ACC112 (cell line): ENCODE data around the gene VWC2.
"Not testable (repeated sequence)": the region's sequence is repeated elsewhere in the genome, so short reads cannot be mapped to it uniquely, and the experiment has no call there.

Experiments
- H2AFZ ChIP-seq: fragments of 200-600 bp; sonication (generic); one replicate; pipeline ENCODE4 v1.6.0; 2017; ENCODE audit warnings: antibody characterized with exemption, low read length; ENCODE audit not compliant: unreplicated experiment
- H3K27ac ChIP-seq: fragments of 200-600 bp; sonication (generic); 2 replicates; pipeline ENCODE4 v1.5.1; 2014; ENCODE audit warnings: low read depth, mild to moderate bottlenecking, antibody characterized with exemption, low read length, moderate library complexity
- H3K27me3 ChIP-seq: fragments of 200-600 bp; sonication (generic); 2 replicates; pipeline ENCODE4 v1.6.1; 2014; ENCODE audit warnings: mild to moderate bottlenecking, antibody characterized with exemption, low read length, moderate library complexity, mixed read lengths; ENCODE audit not compliant: insufficient read depth
- H3K36me3 ChIP-seq: fragments of 200-600 bp; sonication (generic); 2 replicates; pipeline ENCODE4 v1.6.1; 2016; ENCODE audit warnings: mild to moderate bottlenecking, antibody characterized with exemption, low read length, moderate library complexity, mixed read lengths; ENCODE audit not compliant: insufficient read depth
- H3K4me1 ChIP-seq: fragments of 200-600 bp; sonication (generic); one replicate; pipeline ENCODE4 v1.6.1; 2016; ENCODE audit warnings: low read length, mixed read lengths; ENCODE audit not compliant: insufficient read depth, unreplicated experiment, control insufficient read depth
- H3K4me3 ChIP-seq: fragments of 200-600 bp; sonication (generic); 2 replicates; pipeline ENCODE4 v1.5.1; 2014; ENCODE audit warnings: mild to moderate bottlenecking, low read depth, low read length
- H3K79me2 ChIP-seq: fragments of 200-600 bp; sonication (generic); one replicate; pipeline ENCODE4 v1.6.0; 2016; ENCODE audit warnings: low read length; ENCODE audit not compliant: control insufficient read depth, unreplicated experiment, insufficient read depth

VWC2 gene

DNA sequence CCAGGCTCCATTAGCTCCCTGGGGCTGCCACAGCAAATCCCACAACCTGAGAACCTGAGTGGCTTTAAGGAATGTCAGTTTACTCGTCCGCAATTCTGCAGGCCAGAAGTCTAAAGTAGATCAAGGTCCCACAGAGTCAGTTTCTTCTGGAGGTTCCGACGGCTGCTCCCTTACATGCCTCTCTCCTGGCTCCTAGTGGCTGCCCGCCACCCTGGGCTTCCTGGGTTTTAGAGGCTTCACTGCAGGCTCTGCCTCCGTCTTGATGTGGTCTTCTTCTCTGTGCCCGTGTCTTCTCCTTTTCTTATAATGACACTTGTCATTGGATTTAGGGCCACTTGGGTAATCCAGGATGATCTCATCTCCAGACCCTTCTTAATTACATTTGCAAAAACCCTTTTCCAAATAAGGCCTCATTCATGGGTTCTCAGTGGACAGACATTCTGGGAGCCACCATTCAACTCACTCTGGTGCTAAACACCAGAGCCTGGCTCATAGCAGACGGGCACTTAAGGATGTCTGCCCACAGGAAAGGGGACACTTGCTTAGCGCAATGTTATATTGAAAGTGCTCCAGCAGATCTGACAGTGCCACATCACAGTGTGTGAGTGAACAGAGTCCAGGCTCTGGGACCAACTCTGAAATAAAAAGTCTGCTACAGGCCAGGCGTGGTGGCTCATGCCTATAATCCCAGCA lies 77.6 kb downstream of the VWC2 start:
- H2AFZ ChIP-seq: no peak overlapping the region
- H3K4me3 ChIP-seq: no peak overlapping the region
- no peaks in the 10 kb centered on the region for H3K4me1 ChIP-seq
- no peak overlapping the region for H3K27ac ChIP-seq
- H3K79me2 ChIP-seq: no peaks in the 10 kb centered on the region
- H3K27me3 ChIP-seq: no peaks in the 10 kb centered on the region
- H3K36me3 ChIP-seq: no peaks in the 10 kb centered on the region

- not testable (repeated sequence) for H3K27me3 ChIP-seq, H2AFZ ChIP-seq, H3K79me2 ChIP-seq, H3K36me3 ChIP-seq, H3K27ac ChIP-seq, H3K4me1 ChIP-seq, H3K4me3 ChIP-seq
These were observed 78.1 kb downstream of the VWC2 start for GRCh38 chr7:49851614-49851934.

- Histone ChIP-seq H3K27me3 (no peaks in the 10 kb centered on the region), H3K36me3 (no peaks in the 10 kb centered on the region), H3K4me1 (no peaks in the 10 kb centered on the region), H2AFZ (no peak overlapping the region), H3K27ac (no peak overlapping the region), H3K4me3 (no peak overlapping the region), H3K79me2 (no peaks in the 10 kb centered on the region)
These were observed 79.4 kb downstream of the VWC2 start for GRCh38 chr7:49852619-49853462.

- no peaks in the 10 kb centered on the region for H3K79me2 ChIP-seq
- H2AFZ ChIP-seq: no peak overlapping the region
- no peaks in the 10 kb centered on the region for H3K36me3 ChIP-seq
- H3K27ac ChIP-seq: no peak overlapping the region
- no peak overlapping the region for H3K4me3 ChIP-seq
- no peaks in the 10 kb centered on the region for H3K4me1 ChIP-seq
- H3K27me3 ChIP-seq: no peaks in the 10 kb centered on the region
These were observed 82.0 kb downstream of the VWC2 start for GRCh38 chr7:49855281-49855980.

DNA sequence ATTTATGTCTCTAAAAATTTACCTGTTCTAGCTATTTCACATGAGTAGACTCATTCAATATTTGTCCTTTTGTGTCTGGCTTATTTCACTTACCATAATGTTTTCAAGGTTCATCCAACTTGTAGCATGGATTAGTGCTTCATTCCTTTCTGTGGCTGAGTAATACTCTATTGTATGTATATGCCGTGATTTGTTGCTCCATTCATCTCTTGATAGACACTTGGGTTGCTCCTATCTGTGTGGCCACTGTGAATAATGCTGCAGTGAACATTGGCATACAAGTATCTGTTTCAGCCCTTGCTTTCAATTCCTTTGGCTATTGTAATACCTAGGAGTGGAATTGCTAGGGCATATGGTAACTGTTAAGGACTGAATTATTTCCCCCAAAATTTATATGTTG lies 86.9 kb downstream of the VWC2 start:
- Histone ChIP-seq H3K27me3 (no peaks in the 10 kb centered on the region), H2AFZ (no peak overlapping the region), H3K79me2 (no peaks in the 10 kb centered on the region), H3K27ac (no peak overlapping the region), H3K4me1 (no peaks in the 10 kb centered on the region), H3K4me3 (no peak overlapping the region), H3K36me3 (no peaks in the 10 kb centered on the region)

DNA sequence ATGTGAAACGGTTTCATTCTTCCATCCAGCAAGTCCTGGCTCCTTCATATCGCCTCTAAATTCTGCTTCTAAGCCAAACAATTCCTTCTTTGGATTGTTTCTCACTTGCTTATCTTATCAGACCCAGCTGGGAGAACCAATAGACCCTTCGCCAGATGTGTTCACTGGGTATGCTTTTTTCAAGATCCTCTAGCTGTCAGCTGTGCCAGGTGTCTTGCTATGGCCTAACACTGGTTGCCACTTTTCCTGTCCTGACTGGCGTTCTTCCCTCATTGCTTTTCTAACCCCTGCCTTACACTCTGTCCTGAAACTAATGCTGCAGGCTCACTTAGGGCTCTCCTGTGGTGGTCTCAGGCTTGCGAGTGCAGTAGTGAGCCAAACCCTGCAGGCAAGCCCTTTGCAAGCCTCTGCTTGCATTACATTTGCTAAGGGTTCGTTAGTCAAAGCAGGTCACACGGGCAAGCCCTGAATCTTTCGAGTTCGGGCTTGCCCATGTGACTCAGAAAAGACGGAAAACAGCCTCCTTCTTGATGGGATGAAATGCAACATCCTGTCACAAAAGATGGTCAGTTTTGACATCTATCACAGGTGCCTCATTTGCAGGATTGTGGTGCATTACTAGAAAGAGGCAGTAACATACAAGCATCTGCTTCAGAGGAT lies 92.8 kb downstream of the VWC2 start:
- Histone ChIP-seq H2AFZ (no peak overlapping the region), H3K36me3 (no peaks in the 10 kb centered on the region), H3K27ac (no peak overlapping the region), H3K4me1 (no peaks in the 10 kb centered on the region), H3K4me3 (no peak overlapping the region), H3K79me2 (no peaks in the 10 kb centered on the region), H3K27me3 (no peaks in the 10 kb centered on the region)

DNA sequence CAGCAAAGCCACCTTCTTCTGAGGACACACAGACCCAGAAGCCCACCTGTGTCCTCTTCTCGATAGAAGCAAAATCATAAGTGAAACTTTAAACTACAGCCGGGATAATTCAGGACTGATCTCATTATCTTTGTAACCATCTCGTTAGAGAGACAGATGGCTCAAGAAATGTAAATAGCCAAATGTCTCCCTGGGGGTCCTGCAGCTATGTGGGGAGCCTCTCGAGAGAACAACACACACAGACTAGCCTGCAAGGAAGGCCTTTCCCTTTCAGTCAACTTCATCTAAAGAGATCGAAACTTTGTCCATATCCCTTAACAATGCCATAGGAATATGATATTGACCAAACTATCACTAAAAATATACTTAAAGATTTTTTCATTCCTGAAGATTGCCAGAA lies 93.5 kb downstream of the VWC2 start:
- H3K36me3 ChIP-seq: no peaks in the 10 kb centered on the region
- no peaks in the 10 kb centered on the region for H3K79me2 ChIP-seq
- H3K27ac ChIP-seq: no peak overlapping the region
- no peak overlapping the region for H2AFZ ChIP-seq
- no peak overlapping the region for H3K4me3 ChIP-seq
- H3K4me1 ChIP-seq: no peaks in the 10 kb centered on the region
- no peaks in the 10 kb centered on the region for H3K27me3 ChIP-seq

GRCh38 chr7:49873420-49873819 lies 100.0 kb downstream of the VWC2 start:
- no peak overlapping the region for H3K4me3 ChIP-seq
- no peaks in the 10 kb centered on the region for H3K36me3 ChIP-seq
- H3K27ac ChIP-seq: no peak overlapping the region
- no peak overlapping the region for H2AFZ ChIP-seq
- no peaks in the 10 kb centered on the region for H3K4me1 ChIP-seq
- no peaks in the 10 kb centered on the region for H3K27me3 ChIP-seq
- no peaks in the 10 kb centered on the region for H3K79me2 ChIP-seq

- H3K4me1 ChIP-seq: no peaks in the 10 kb centered on the region
- no peak overlapping the region for H2AFZ ChIP-seq
- no peaks in the 10 kb centered on the region for H3K27me3 ChIP-seq
- H3K36me3 ChIP-seq: no peaks in the 10 kb centered on the region
- H3K4me3 ChIP-seq: no peak overlapping the region
- no peak overlapping the region for H3K27ac ChIP-seq
- no peaks in the 10 kb centered on the region for H3K79me2 ChIP-seq
These were observed 101.9 kb downstream of the VWC2 start for GRCh38 chr7:49875336-49875735.

- no peaks in the 10 kb centered on the region for H3K36me3 ChIP-seq
- H3K27ac ChIP-seq: no peak overlapping the region
- no peaks in the 10 kb centered on the region for H3K4me1 ChIP-seq
- no peaks in the 10 kb centered on the region for H3K27me3 ChIP-seq
- H3K4me3 ChIP-seq: no peak overlapping the region
- no peaks in the 10 kb centered on the region for H3K79me2 ChIP-seq
- no peak overlapping the region for H2AFZ ChIP-seq
These were observed 102.8 kb downstream of the VWC2 start for GRCh38 chr7:49876202-49876601.
